SK-N-SH treated with all-trans-retinoic acid at 6 μM for 48 hours (cell line): ENCODE data around the gene CSH1.

Experiments used
- ARNTL ChIP-seq: fragments of 450-650 bp; formaldehyde crosslinking; IDR thresholded peaks from 2 replicates; pipeline ENCODE4 v1.5.0; 2020; ENCODE audit warnings: low read depth, mild to moderate bottlenecking, moderate library complexity, borderline replicate concordance
- CSDC2 ChIP-seq: fragments of 250-450 bp; sonication (Bioruptor Pico); IDR thresholded peaks from 2 replicates; pipeline ENCODE4 v1.5.0; 2020; ENCODE audit warnings: mild to moderate bottlenecking, moderate library complexity
- PATZ1 ChIP-seq: fragments of 250-450 bp; sonication (Bioruptor Pico); IDR thresholded peaks from 2 replicates; pipeline ENCODE4 v1.8.0; 2020; ENCODE audit warnings: mild to moderate bottlenecking, moderate library complexity, borderline replicate concordance
- POU6F1 ChIP-seq: fragments of 250-450 bp; sonication (Bioruptor Pico); IDR thresholded peaks from 2 replicates; pipeline ENCODE4 v1.8.0; 2021; ENCODE audit warnings: low read depth, mild to moderate bottlenecking, moderate library complexity, borderline replicate concordance
- PPARA ChIP-seq: fragments of 250-450 bp; sonication (Bioruptor Pico); IDR thresholded peaks from 2 replicates; pipeline ENCODE4 v1.5.0; 2020; ENCODE audit warnings: mild to moderate bottlenecking, borderline replicate concordance
- RARB ChIP-seq: fragments of 250-450 bp; sonication (Bioruptor Pico); IDR thresholded peaks from 2 replicates; pipeline ENCODE4 v1.8.0; 2021; ENCODE audit warnings: mild to moderate bottlenecking, moderate library complexity
- ZFP30 ChIP-seq: fragments of 450-650 bp; formaldehyde crosslinking; IDR thresholded peaks from 2 replicates; pipeline ENCODE4 v1.5.0; 2022; ENCODE audit warnings: mild to moderate bottlenecking, moderate library complexity

GRCh38 chr17:63932721-63933120, 36.3 kb upstream of the CSH1 start:
- TF ChIP-seq ARNTL (CRISPR knock-in tag) (no peak), PATZ1 (CRISPR knock-in tag) (no peak), ZFP30 (CRISPR knock-in tag) (no peak), PPARA (CRISPR knock-in tag) (no peak), CSDC2 (CRISPR knock-in tag) (no peak), RARB (CRISPR knock-in tag) (no peak), POU6F1 (CRISPR knock-in tag) (no peak)
